Pancreas (tissue), 10 donors: ENCODE measurements around the gene OSTF1. TPM values are rescaled to one million over a fixed set of nuclear protein-coding genes. Genes with fewer than 3 reads are reported as not detected.

ENCODE experiments used
- ATAC-seq, 4 donors: fragments of 200-7000 bp; cut with Tn5 transposase; one replicate each; pipeline versions ENCODE4 v1.8.0 to v1.9.1; 2020; ENCODE audit warnings: mild to moderate bottlenecking in 4 of 4, moderate library complexity in 4 of 4
- DNase-seq, 6 donors: peaks; one replicate each; pipeline ENCODE4 v3.0.0-alpha.2; 2020
- FAIRE-seq: peaks from 2 replicates; lab custom pipeline; 2012; peaks lifted over from hg19 to GRCh38; lab: Jason Lieb, UNC
- H3K27ac ChIP-seq, 4 donors: fragments of 200-600 bp; sonication (generic); 1 replicate in 3 of 4; 2 replicates in 1 of 4; pipeline versions ENCODE4 v1.5.0 to v1.8.0; 2020
- H3K27me3 ChIP-seq, 4 donors: fragments of 200-600 bp; one replicate each; pipeline ENCODE4 v1.8.0; 2021
- H3K36me3 ChIP-seq, 3 donors: fragments of 200-600 bp; sonication (generic) in 1 of 3; one replicate each; pipeline versions ENCODE4 v1.5.0 to v1.8.0; 2020 to 2021
- H3K4me1 ChIP-seq, 3 donors: fragments of 200-600 bp; one replicate each; pipeline ENCODE4 v1.8.0; 2021
- H3K4me3 ChIP-seq, 4 donors: fragments of 200-600 bp; sonication (generic) in 2 of 4; one replicate each; pipeline versions ENCODE4 v1.5.0 to v1.8.0; 2020 to 2021
- H3K9me3 ChIP-seq, 4 donors: fragments of 200-600 bp; one replicate each; pipeline ENCODE4 v1.8.0; 2021
- CTCF ChIP-seq, 4 donors: fragments of 200-600 bp; sonication (generic) in 3 of 4; IDR thresholded peaks; one replicate each; pipeline versions ENCODE4 v1.5.0 to v1.8.0; 2021; ENCODE audit warnings: antibody characterized with exemption in 4 of 4
- WGBS, 2 donors: extraction: QIAGEN DNeasy Blood & Tissue Kit; methylation state at CpG; one replicate each; pipeline ENCODE4 v1.1.7; 2013; 5-methylcytosine and 5-hydroxymethylcytosine counted together
- intact Hi-C, 3 donors: fragments of 100-400 bp; cut with DNase I; formaldehyde crosslinking; loops; one replicate each; pipeline versions ENCODE4 v1.11.1 to v1.14.2; 2022
- polyA plus RNA-seq, 2 donors: library from polyadenylated mRNA; stranded (reverse); fragments of 200-250 nt; gene quantifications; one replicate each; pipeline ENCODE4 v1.2.3, GENCODE V29; 2013
- total RNA-seq, 6 donors: library from RNA; stranded (reverse); fragmentation: NEBNext Ultra II Directional in 4 of 6; extraction: Animal tissue kit (Norgen Biotek cat#: 25700) in 4 of 6; gene quantifications; one replicate each; pipeline versions ENCODE4 v1.2.1 to v1.2.4, GENCODE V29; 2021 to 2023
- donor health status: healthy with polysubstance abuse.
- donor health status: DM: no; HTN: no; CAD: no; lungs with moderate emphysema.
- donor health status: DM: no; HTN: no; CAD: no.
- donor health status: control.
- donor health status: control.
- donor health status: Bipolar disorder and iron deficiency.
- donor health status: DM: yes; HTN: yes; CAD: no.
- donor health status: DM: no; HTN: no; CAD: no.
- donor health status: DM: no; HTN: no; CAD: no.
- donor health status: DM: yes; HTN: yes; CAD: no.

OSTF1 gene
- total and polyA plus RNA-seq, 8 donors: 10.0 to 29.0 (median 12.5) TPM

- Histone ChIP-seq H3K4me1 (peaks cover 0 to 14% (median 5%) of the 10 kb centered on the region in 3 donors), H3K9me3 (no peaks in the 10 kb centered on the region), H3K36me3 (no peaks in the 10 kb centered on the region), H3K27ac (no peak overlapping the region), H3K4me3 (no peak overlapping the region), H3K27me3 (no peaks in the 10 kb centered on the region)
- 98% methylated on average over 2 of the region's 2 CpGs for WGBS, 2 donors
- ATAC-seq (no peak), FAIRE-seq (no peak), DNase-seq (no peak)
- intact Hi-C loops: no loop called here
- TF ChIP-seq CTCF (IDR thresholded peaks at IDR 0.05): no peak
These were observed 16.8 kb downstream of the OSTF1 start for GRCh38 chr9:75105019-75105540.

GRCh38 chr9:75105841-75106240 is 17.5 kb downstream of the OSTF1 start:
- Histone ChIP-seq H3K4me3 (no peak overlapping the region), H3K4me1 (peaks cover 0 to 14% (median 5%) of the 10 kb centered on the region in 3 donors), H3K36me3 (no peaks in the 10 kb centered on the region), H3K27ac (no peak overlapping the region), H3K9me3 (no peaks in the 10 kb centered on the region), H3K27me3 (no peaks in the 10 kb centered on the region)
- no peak for DNase-seq
- 78 to 88% methylated on average over 2 of the region's 2 CpGs for WGBS, 2 donors
- ATAC-seq: no peak
- no peak for FAIRE-seq
- intact Hi-C loops: no loop called here
- no peak for TF ChIP-seq CTCF (IDR thresholded peaks at IDR 0.05)

- ATAC-seq (peak in 1 of 4 donors; percentile 26), FAIRE-seq (no peak), DNase-seq (no peak)
- no peaks in the 10 kb centered on the region for H3K9me3 ChIP-seq
- intact Hi-C loops: no loop called here
- no peak overlapping the region for H3K4me3 ChIP-seq
- WGBS, 2 donors: 87 to 91% methylated on average over 6 of the region's 6 CpGs
- no peaks in the 10 kb centered on the region for H3K27me3 ChIP-seq
- peaks cover 0 to 14% (median 5%) of the 10 kb centered on the region in 3 donors for H3K4me1 ChIP-seq
- H3K27ac ChIP-seq: no peak overlapping the region
- no peak for TF ChIP-seq CTCF (IDR thresholded peaks at IDR 0.05)
- no peaks in the 10 kb centered on the region for H3K36me3 ChIP-seq
These were observed 18.5 kb downstream of the OSTF1 start for GRCh38 chr9:75106857-75107256.

- no peaks in the 10 kb centered on the region for H3K36me3 ChIP-seq
- no peak for TF ChIP-seq CTCF (IDR thresholded peaks at IDR 0.05)
- no peaks in the 10 kb centered on the region for H3K9me3 ChIP-seq
- no peak overlapping the region for H3K4me3 ChIP-seq
- DNase-seq (no peak), FAIRE-seq (no peak), ATAC-seq (peak in 3 of 4 donors; percentile 13 to 31 (median 16))
- no peaks in the 10 kb centered on the region for H3K27me3 ChIP-seq
- 87 to 91% methylated on average over 4 of the region's 4 CpGs for WGBS, 2 donors
- intact Hi-C loops: no loop called here
- no peak overlapping the region for H3K27ac ChIP-seq
- H3K4me1 ChIP-seq: peaks cover 0 to 20% (median 5%) of the 10 kb centered on the region in 3 donors
These were observed 20.3 kb downstream of the OSTF1 start for GRCh38 chr9:75108571-75108970.

GRCh38 chr9:75109210-75109839 is 21.0 kb downstream of the OSTF1 start:
- Histone ChIP-seq H3K27me3 (no peaks in the 10 kb centered on the region), H3K4me3 (no peak overlapping the region), H3K9me3 (no peaks in the 10 kb centered on the region), H3K4me1 (peaks cover 0 to 16% (median 5%) of the 10 kb centered on the region in 3 donors), H3K36me3 (no peaks in the 10 kb centered on the region), H3K27ac (no peak overlapping the region)
- intact Hi-C loops: no loop called here
- DNase-seq (no peak), ATAC-seq (no peak), FAIRE-seq (no peak)
- WGBS, 2 donors: 93 to 95% methylated on average over 7 of the region's 7 CpGs
- no peak for TF ChIP-seq CTCF (IDR thresholded peaks at IDR 0.05)
